ENCODE results near the gene COASY. TPM values are rescaled to one million over a fixed set of nuclear protein-coding genes. Genes with fewer than 3 reads are reported as not detected.

Gene COASY
- total and polyA plus RNA-seq, 2 donors from 2014 or later, result 71.9 to 145 TPM

- FAIRE-seq (no peak), DNase-seq (peak in 1 of 5 donors; percentile 78)
- TF ChIP-seq, protein P1, sequence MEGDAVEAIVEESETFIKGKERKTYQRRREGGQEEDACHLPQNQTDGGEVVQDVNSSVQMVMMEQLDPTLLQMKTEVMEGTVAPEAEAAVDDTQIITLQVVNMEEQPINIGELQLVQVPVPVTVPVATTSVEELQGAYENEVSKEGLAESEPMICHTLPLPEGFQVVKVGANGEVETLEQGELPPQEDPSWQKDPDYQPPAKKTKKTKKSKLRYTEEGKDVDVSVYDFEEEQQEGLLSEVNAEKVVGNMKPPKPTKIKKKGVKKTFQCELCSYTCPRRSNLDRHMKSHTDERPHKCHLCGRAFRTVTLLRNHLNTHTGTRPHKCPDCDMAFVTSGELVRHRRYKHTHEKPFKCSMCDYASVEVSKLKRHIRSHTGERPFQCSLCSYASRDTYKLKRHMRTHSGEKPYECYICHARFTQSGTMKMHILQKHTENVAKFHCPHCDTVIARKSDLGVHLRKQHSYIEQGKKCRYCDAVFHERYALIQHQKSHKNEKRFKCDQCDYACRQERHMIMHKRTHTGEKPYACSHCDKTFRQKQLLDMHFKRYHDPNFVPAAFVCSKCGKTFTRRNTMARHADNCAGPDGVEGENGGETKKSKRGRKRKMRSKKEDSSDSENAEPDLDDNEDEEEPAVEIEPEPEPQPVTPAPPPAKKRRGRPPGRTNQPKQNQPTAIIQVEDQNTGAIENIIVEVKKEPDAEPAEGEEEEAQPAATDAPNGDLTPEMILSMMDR (IDR thresholded peaks at IDR 0.05; ENCODE audit: borderline replicate concordance, extremely low read depth, insufficient read depth), result no peak
- Histone ChIP-seq H3K27me3 (ENCODE audit: control insufficient read depth, insufficient read depth, low read length) (no peaks in the 10 kb centered on the region), H3K27ac (ENCODE audit: low read depth in 2 of 2, low read length in 2 of 2) (peak overlapping the region; percentile 91 to 96), H3K4me1 (ENCODE audit: control insufficient read depth in 2 of 3, insufficient read depth in 2 of 3, low read depth in 1 of 3, low read length in 3 of 3) (peaks cover 19 to 60% (median 51%) of the 10 kb centered on the region in 3 donors), H3K9ac (ENCODE audit: low read length in 3 of 3) (peak overlapping the region in 2 of 3 donors; percentile 26 to 70), H3K4me3 (ENCODE audit: low read length in 3 of 3) (peak overlapping the region in 1 of 3 donors; percentile 13), H3K9me3 (ENCODE audit: control insufficient read depth in 2 of 3, insufficient read depth in 1 of 3, low read length in 3 of 3) (no peaks in the 10 kb centered on the region), H3K36me3 (ENCODE audit: control insufficient read depth in 2 of 3, insufficient read depth in 3 of 3, low read length in 3 of 3) (peaks cover 0 to 21% (median 7%) of the 10 kb centered on the region in 3 donors)
- intact Hi-C loops (cut with DNase I), result no loop called here
Measured at GRCh38 chr17:42521666-42522262, 40.2 kb upstream of the COASY start.

- peak overlapping the region; percentile 91 to 96 for H3K27ac ChIP-seq (ENCODE audit: low read depth in 2 of 2, low read length in 2 of 2)
- no peaks in the 10 kb centered on the region for H3K9me3 ChIP-seq (ENCODE audit: control insufficient read depth in 2 of 3, insufficient read depth in 1 of 3, low read length in 3 of 3)
- H3K9ac ChIP-seq (ENCODE audit: low read length in 3 of 3), result peak overlapping the region in 1 of 3 donors; percentile 70
- peaks cover 19 to 58% (median 51%) of the 10 kb centered on the region in 3 donors for H3K4me1 ChIP-seq (ENCODE audit: control insufficient read depth in 2 of 3, insufficient read depth in 2 of 3, low read depth in 1 of 3, low read length in 3 of 3)
- no peak overlapping the region for H3K4me3 ChIP-seq (ENCODE audit: low read length in 3 of 3)
- intact Hi-C loops (cut with DNase I), result no loop called here
- no peak for FAIRE-seq
- H3K36me3 ChIP-seq (ENCODE audit: control insufficient read depth in 2 of 3, insufficient read depth in 3 of 3, low read length in 3 of 3), result peaks cover 0 to 21% (median 7%) of the 10 kb centered on the region in 3 donors
- no peaks in the 10 kb centered on the region for H3K27me3 ChIP-seq (ENCODE audit: control insufficient read depth, insufficient read depth, low read length)
- peak in 1 of 5 donors; percentile 64 for DNase-seq
- TF ChIP-seq, protein P1 (IDR thresholded peaks at IDR 0.05; ENCODE audit: borderline replicate concordance, extremely low read depth, insufficient read depth), result no peak
Measured at GRCh38 chr17:42522263-42522790, 39.6 kb upstream of the COASY start.

DNA sequence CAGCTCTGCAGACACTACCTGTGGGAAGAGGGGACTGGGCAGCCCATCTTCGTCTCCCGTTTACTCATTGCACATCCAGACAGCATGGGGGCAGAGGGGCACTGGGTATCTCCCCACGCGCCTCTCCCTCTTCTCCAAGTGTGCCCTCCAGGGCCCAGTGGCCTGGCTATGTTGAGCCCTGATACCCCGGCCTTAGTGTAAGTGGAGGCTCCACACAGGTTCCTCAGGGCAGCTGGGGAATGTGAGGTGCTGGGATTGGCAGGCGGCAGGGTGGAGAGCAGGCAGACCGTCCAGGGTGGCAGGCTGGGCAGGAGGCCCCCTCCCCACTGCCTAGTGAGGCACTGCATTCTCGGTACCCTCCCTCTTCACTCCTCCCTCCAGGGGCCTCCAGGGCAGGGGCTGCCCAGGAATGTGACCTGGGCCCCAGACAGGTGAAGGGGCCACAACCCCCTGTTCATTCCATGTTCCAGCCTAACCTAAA lies 39.1 kb upstream of the COASY start:
- peak in 1 of 5 donors; percentile 62 for DNase-seq
- no peaks in the 10 kb centered on the region for H3K27me3 ChIP-seq (ENCODE audit: control insufficient read depth, insufficient read depth, low read length)
- FAIRE-seq, result no peak
- H3K4me3 ChIP-seq (ENCODE audit: low read length in 3 of 3), result no peak overlapping the region
- peaks cover 0 to 18% (median 7%) of the 10 kb centered on the region in 3 donors for H3K36me3 ChIP-seq (ENCODE audit: control insufficient read depth in 2 of 3, insufficient read depth in 3 of 3, low read length in 3 of 3)
- intact Hi-C loops (cut with DNase I), result no loop called here
- peak overlapping the region; percentile 91 to 96 for H3K27ac ChIP-seq (ENCODE audit: low read depth in 2 of 2, low read length in 2 of 2)
- H3K9me3 ChIP-seq (ENCODE audit: control insufficient read depth in 2 of 3, insufficient read depth in 1 of 3, low read length in 3 of 3), result no peaks in the 10 kb centered on the region
- TF ChIP-seq, protein P1 (IDR thresholded peaks at IDR 0.05; ENCODE audit: borderline replicate concordance, extremely low read depth, insufficient read depth), result no peak
- peak overlapping the region in 1 of 3 donors; percentile 70 for H3K9ac ChIP-seq (ENCODE audit: low read length in 3 of 3)
- H3K4me1 ChIP-seq (ENCODE audit: control insufficient read depth in 2 of 3, insufficient read depth in 2 of 3, low read depth in 1 of 3, low read length in 3 of 3), result peaks cover 18 to 53% (median 48%) of the 10 kb centered on the region in 3 donors
